Nephron (organoid): ENCODE measurements around the gene IQSEC1.

Experiments used
- H3K27ac Mint-ChIP-seq, 3 experiments: 2 replicates each; pipeline ENCODE4 v1.8.0; 2020; ENCODE audit warnings: mixed read lengths in 3 of 3, mild to moderate bottlenecking in 2 of 3, moderate library complexity in 1 of 3
- H3K27me3 Mint-ChIP-seq: 2 replicates; pipeline ENCODE4 v1.8.0; 2021; ENCODE audit warnings: low read depth, mild to moderate bottlenecking, moderate library complexity, mixed read lengths
- H3K36me3 Mint-ChIP-seq: 2 replicates; pipeline ENCODE4 v1.8.0; 2020; ENCODE audit warnings: low read depth, mixed read lengths
- H3K4me1 Mint-ChIP-seq: 2 replicates; pipeline ENCODE4 v1.8.0; 2020; ENCODE audit warnings: mixed read lengths
- H3K4me3 Mint-ChIP-seq, 3 experiments: 2 replicates each; pipeline ENCODE4 v1.8.0; 2020; ENCODE audit warnings: mild to moderate bottlenecking in 3 of 3, mixed read lengths in 3 of 3, moderate library complexity in 2 of 3
- H3K9me3 Mint-ChIP-seq: 2 replicates; pipeline ENCODE4 v1.8.0; 2020; ENCODE audit warnings: mixed read lengths
- TF ChIP-seq, protein P1 (sequence below), 3 experiments: fragments of 200-600 bp; sonication (generic); IDR thresholded peaks; one replicate each; pipeline ENCODE4 v1.5.0; 2021; ENCODE audit warnings: antibody characterized with exemption in 3 of 3; ENCODE audit not compliant: unreplicated experiment in 3 of 3

The IQSEC1 gene

DNA sequence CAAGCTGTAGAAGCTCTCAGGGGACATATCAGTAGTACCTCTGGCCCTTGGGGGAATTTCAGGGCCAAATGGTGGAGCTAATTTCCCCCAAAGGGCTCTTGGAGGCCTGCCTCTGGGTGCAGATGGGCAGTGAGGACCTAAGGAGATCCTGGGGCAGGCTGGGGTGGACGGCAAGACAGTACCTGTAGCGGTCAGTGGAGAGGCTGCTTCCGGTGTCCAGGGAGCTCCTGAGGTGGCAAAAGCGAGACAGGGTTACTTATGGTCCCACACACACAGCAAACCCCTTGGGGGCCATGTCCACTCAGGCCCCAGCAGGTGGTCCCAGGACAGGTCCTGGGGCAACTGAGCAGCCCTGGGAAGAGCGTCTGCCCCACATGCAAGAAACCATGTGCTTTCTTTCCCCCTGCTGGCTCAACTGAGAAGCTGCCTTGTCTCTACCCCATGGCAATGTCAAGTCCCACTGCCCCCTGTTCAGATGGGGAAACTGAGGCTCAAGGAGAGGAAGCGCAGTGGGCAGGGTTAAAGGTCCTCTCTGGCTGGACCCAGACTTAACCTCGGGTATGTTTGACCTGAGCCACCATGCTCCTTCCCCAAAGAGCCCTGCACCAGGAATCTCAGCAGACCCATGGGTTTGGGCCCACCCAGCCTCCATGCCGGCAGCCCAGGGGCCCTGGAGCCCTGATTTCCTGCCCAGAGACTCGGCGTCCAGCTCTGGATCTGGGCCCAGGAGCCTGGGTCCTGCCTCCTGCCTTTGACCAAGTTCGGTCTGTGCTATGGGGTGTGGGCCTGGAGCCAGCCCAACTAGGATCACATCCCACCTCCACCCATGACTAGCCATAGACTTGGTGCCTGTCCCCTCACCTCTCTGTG lies 25.7 kb downstream of the IQSEC1 start:
- Mint-ChIP-seq H3K27me3 (peaks cover 24% of the 10 kb centered on the region), H3K36me3 (no peaks in the 10 kb centered on the region), H3K27ac (no peak overlapping the region), H3K9me3 (no peaks in the 10 kb centered on the region), H3K4me1 (peaks cover 28% of the 10 kb centered on the region), H3K4me3 (no peak overlapping the region)
- TF ChIP-seq, protein P1, sequence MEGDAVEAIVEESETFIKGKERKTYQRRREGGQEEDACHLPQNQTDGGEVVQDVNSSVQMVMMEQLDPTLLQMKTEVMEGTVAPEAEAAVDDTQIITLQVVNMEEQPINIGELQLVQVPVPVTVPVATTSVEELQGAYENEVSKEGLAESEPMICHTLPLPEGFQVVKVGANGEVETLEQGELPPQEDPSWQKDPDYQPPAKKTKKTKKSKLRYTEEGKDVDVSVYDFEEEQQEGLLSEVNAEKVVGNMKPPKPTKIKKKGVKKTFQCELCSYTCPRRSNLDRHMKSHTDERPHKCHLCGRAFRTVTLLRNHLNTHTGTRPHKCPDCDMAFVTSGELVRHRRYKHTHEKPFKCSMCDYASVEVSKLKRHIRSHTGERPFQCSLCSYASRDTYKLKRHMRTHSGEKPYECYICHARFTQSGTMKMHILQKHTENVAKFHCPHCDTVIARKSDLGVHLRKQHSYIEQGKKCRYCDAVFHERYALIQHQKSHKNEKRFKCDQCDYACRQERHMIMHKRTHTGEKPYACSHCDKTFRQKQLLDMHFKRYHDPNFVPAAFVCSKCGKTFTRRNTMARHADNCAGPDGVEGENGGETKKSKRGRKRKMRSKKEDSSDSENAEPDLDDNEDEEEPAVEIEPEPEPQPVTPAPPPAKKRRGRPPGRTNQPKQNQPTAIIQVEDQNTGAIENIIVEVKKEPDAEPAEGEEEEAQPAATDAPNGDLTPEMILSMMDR (IDR thresholded peaks at IDR 0.05; ENCODE audit: unreplicated experiment in 3 of 3): no peak

DNA sequence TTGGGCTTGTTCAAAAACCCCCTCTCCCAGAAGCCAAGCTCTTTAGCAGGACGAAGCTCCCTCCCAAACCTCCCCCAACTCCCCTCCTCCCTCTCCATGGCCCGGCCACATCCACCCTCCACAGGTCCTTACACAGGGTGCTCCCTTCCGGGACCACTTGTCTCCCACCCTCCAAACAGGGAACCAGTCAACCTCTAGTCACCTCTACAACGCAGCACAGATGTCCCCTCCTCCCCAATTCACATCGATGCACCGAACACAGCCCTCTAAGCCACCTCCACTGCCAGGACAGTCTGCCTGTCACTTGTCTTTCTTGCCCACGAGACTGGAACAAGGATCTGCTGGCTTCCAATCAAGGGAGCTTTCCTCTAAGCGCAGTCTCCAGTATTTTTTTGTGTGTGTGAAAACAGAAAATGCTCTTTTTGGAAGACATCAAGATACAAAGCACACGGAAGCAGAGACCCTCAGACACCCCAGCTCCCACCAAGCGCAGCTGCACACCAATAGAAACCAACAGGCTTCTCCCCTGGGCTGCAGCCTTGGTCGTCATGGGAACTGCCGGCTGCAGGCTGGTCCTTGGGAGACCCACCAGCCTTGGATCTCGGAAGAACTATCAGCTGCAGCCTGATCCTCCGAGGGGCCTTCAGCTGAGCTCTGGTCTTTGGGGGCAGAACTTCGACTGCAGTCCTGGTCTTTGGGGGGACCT lies 26.5 kb downstream of the IQSEC1 start:
- TF ChIP-seq, protein P1 (IDR thresholded peaks at IDR 0.05; ENCODE audit: unreplicated experiment in 3 of 3): no peak
- Mint-ChIP-seq H3K27ac (no peak overlapping the region), H3K4me3 (no peak overlapping the region), H3K9me3 (no peaks in the 10 kb centered on the region), H3K36me3 (no peaks in the 10 kb centered on the region), H3K4me1 (peaks cover 28% of the 10 kb centered on the region), H3K27me3 (peaks cover 25% of the 10 kb centered on the region)

DNA sequence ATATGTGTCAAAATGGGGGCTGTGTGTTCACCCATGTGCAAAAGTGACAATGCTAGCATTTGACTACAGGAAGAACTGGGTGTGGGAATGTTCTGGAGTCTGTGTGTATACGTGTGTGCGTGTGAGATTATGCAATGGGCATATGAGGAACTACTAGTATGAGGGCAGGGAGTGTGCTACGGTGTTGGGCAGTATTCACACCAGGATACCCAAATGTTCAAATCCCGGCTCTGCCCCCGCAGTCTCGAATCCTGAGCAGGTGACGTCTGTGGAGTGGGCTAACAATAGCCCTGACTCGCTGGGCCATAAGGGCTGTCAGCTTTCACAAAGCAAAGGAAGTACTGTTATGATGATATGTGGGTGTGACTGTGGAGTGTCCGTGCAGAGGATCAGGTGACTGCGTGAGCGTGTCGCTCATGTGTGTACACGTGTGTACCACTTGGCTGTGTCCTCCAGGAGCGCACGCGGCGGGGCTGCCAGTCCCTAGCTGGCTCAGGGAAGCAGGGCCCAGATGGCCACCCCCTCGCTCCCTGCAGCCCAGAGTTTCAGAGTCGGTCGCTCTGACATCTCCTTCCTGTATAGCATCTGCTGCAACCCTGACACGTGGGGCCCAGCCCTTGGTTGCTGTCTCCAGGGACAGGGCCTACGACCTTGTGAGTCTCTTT lies 27.2 kb downstream of the IQSEC1 start:
- peaks cover 30% of the 10 kb centered on the region for H3K27me3 Mint-ChIP-seq
- no peak overlapping the region for H3K4me3 Mint-ChIP-seq
- peaks cover 30% of the 10 kb centered on the region for H3K4me1 Mint-ChIP-seq
- H3K9me3 Mint-ChIP-seq: no peaks in the 10 kb centered on the region
- no peak overlapping the region for H3K27ac Mint-ChIP-seq
- TF ChIP-seq, protein P1 (IDR thresholded peaks at IDR 0.05; ENCODE audit: unreplicated experiment in 3 of 3): no peak
- H3K36me3 Mint-ChIP-seq: no peaks in the 10 kb centered on the region

DNA sequence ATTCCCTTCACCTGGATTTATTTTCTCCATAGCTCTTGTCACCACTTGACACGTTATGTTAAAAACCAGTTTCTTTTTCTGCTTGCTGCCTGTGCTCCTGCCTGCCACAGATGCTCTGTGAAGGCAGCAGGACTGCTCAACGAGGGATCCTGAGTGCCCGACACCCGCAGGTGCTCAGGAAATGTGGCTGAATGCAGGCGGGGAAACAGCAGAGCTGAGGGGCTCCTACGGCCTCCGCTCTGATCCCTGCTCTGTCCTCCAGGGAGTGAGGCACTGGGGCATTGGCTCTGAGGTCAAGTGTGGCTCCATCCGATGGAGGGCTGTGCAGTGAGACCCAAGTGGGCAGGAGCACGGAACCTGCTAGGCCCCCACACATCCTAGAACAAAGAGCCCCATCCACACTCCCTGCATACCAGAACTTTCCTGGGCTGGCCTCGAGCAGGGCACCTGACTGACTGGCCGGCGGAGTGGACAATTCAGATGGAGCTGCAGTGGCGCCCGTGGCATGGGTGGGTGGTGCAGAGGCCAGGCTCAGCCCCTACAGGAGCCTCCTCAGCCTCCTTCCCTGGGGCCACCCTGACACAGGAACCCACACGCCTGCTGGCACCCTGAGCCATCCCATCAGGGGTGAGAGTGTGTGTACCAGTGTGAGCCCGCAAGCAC lies 27.9 kb downstream of the IQSEC1 start:
- Mint-ChIP-seq H3K9me3 (no peaks in the 10 kb centered on the region), H3K4me3 (no peak overlapping the region), H3K27ac (no peak overlapping the region), H3K36me3 (no peaks in the 10 kb centered on the region), H3K27me3 (peaks cover 28% of the 10 kb centered on the region), H3K4me1 (peaks cover 35% of the 10 kb centered on the region)
- TF ChIP-seq, protein P1 (IDR thresholded peaks at IDR 0.05; ENCODE audit: unreplicated experiment in 3 of 3): no peak

DNA sequence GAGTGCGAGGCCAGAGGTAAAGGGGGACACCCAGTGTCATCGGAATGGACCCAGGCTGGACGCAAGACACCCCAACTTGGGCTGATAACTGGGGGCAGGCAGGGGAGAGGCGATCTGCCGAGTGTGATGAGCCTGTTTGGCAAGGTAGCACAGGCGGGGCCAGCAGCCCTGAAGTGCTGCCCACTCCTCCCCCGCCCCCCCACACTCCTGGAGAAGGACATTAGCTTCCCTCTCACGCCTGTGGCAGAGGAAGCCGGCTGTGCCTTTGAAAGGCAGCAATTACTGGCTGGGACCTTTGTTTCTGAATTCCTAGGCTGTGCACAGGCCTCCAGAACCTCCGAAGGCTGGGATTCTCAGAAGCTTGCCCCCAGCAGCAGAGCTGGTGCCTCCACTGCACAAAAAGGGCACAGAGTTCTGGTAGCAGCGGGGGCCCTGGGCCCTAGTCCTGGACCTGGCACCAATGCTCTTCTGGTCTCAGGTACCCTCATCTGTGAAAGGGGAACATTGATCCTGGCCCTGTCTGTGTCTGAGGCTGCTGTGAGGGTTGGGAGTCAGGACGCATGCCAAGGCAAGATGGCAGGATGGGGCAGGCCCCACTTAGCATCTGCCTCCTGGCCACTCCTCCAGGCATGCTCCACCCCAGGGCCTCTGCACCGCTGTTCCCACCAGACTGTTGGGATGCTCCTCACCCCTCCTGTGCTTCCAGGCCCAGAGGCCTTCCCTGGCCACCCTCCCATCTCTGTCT lies 28.6 kb downstream of the IQSEC1 start:
- Mint-ChIP-seq H3K27ac (no peak overlapping the region), H3K9me3 (no peaks in the 10 kb centered on the region), H3K4me3 (no peak overlapping the region), H3K27me3 (peaks cover 32% of the 10 kb centered on the region), H3K36me3 (no peaks in the 10 kb centered on the region), H3K4me1 (peaks cover 41% of the 10 kb centered on the region)
- TF ChIP-seq, protein P1 (IDR thresholded peaks at IDR 0.05; ENCODE audit: unreplicated experiment in 3 of 3): no peak
